RWPE2 (cell line): ENCODE results near the gene ADAMTS17.
A peak's percentile ranks its signal among the peaks of the same experiment; 100 is the strongest.

ENCODE experiments used
- ATAC-seq: fragments of 200-7000 bp; cut with Tn5 transposase; 3 replicates; pipeline ENCODE4 v1.9.1; 2021; ENCODE audit warnings: low read depth
- DNase-seq: peaks from one replicate; pipeline ENCODE4 v3.0.0-alpha.2; 2020; ENCODE audit warnings: low spot score
- H3K27ac ChIP-seq: fragments of 450-650 bp; 2 replicates; pipeline ENCODE4 v1.5.1; 2017; ENCODE audit warnings: mild to moderate bottlenecking; ENCODE audit not compliant: poor library complexity, severe bottlenecking
- H3K27me3 ChIP-seq: fragments of 250-450 bp; sonication (Bioruptor Pico); 2 replicates; pipeline ENCODE4 v1.5.1; 2021; ENCODE audit warnings: mild to moderate bottlenecking, moderate library complexity; ENCODE audit not compliant: insufficient read depth, poor library complexity, severe bottlenecking
- H3K36me3 ChIP-seq: fragments of 250-450 bp; sonication (Bioruptor Pico); 2 replicates; pipeline ENCODE4 v1.5.1; 2020; ENCODE audit warnings: low read depth, mild to moderate bottlenecking, moderate library complexity
- H3K4me1 ChIP-seq: fragments of 250-450 bp; sonication (Bioruptor Pico); 2 replicates; pipeline ENCODE4 v1.5.1; 2021; ENCODE audit warnings: mild to moderate bottlenecking, moderate library complexity; ENCODE audit not compliant: insufficient read depth, poor library complexity, severe bottlenecking
- H3K4me3 ChIP-seq: fragments of 250-450 bp; sonication (Bioruptor Pico); 2 replicates; pipeline ENCODE4 v1.5.1; 2021; ENCODE audit warnings: mild to moderate bottlenecking, moderate library complexity; ENCODE audit not compliant: severe bottlenecking
- H3K9me3 ChIP-seq: fragments of 250-450 bp; sonication (Bioruptor Pico); 2 replicates; pipeline ENCODE4 v1.5.1; 2021; ENCODE audit warnings: mild to moderate bottlenecking, moderate library complexity; ENCODE audit not compliant: severe bottlenecking
- CTCF ChIP-seq: fragments of 450-650 bp; IDR thresholded peaks from one replicate; pipeline ENCODE4 v1.5.1; 2017; ENCODE audit warnings: mild to moderate bottlenecking, moderate library complexity; ENCODE audit not compliant: poor library complexity, severe bottlenecking

ADAMTS17 gene

DNA sequence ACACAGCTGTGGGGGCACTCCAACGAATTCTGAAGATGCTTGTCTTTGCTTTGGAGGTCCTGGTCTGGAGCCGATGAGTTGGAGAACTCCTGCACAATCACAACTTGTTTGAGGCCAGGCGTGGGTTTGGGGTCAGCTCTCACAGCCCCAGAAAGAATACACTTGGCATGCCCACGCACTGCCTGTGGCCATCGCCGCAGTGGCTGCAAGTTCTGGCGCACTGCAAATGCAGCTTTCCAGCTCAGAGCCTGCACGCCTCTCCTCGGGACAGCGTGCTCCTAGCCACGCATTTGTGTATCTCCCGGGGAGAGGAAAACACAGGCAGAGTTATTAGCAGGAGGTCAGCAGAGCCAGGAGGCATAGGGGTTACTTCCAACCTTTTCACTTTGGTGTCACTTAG lies 282.7 kb downstream of the ADAMTS17 start:
- no peak overlapping the region for H3K4me3 ChIP-seq
- no peak for DNase-seq
- no peak for TF ChIP-seq CTCF
- H3K27me3 ChIP-seq: no peaks in the 10 kb centered on the region
- no peak for ATAC-seq
- no peak overlapping the region for H3K27ac ChIP-seq
- H3K4me1 ChIP-seq: peaks cover 19% of the 10 kb centered on the region
- no peaks in the 10 kb centered on the region for H3K36me3 ChIP-seq
- peaks cover 3% of the 10 kb centered on the region for H3K9me3 ChIP-seq

- H3K4me3 ChIP-seq: no peak overlapping the region
- peaks cover 3% of the 10 kb centered on the region for H3K9me3 ChIP-seq
- TF ChIP-seq CTCF: no peak
- H3K27ac ChIP-seq: no peak overlapping the region
- peaks cover 19% of the 10 kb centered on the region for H3K4me1 ChIP-seq
- H3K27me3 ChIP-seq: no peaks in the 10 kb centered on the region
- no peaks in the 10 kb centered on the region for H3K36me3 ChIP-seq
- ATAC-seq (no peak), DNase-seq (no peak)
Observed at GRCh38 chr15:100058458-100058857, 283.3 kb downstream of the ADAMTS17 start.

- DNase-seq (peak; percentile 58), ATAC-seq (no peak)
- TF ChIP-seq CTCF: no peak
- H3K9me3 ChIP-seq: no peaks in the 10 kb centered on the region
- H3K4me3 ChIP-seq: no peak overlapping the region
- no peak overlapping the region for H3K27ac ChIP-seq
- H3K27me3 ChIP-seq: no peaks in the 10 kb centered on the region
- peaks cover 19% of the 10 kb centered on the region for H3K4me1 ChIP-seq
- H3K36me3 ChIP-seq: no peaks in the 10 kb centered on the region
Observed at GRCh38 chr15:100057281-100057680, 284.5 kb downstream of the ADAMTS17 start.

GRCh38 chr15:100056411-100057072 lies 285.2 kb downstream of the ADAMTS17 start:
- DNase-seq (peak; percentile 52), ATAC-seq (no peak)
- H3K9me3 ChIP-seq: no peaks in the 10 kb centered on the region

More at GRCh38 chr15:100056411-100057072, 285.2 kb downstream of the ADAMTS17 start:
- Histone ChIP-seq H3K27ac (no peak overlapping the region), H3K36me3 (no peaks in the 10 kb centered on the region), H3K27me3 (no peaks in the 10 kb centered on the region), H3K4me3 (no peak overlapping the region), H3K4me1 (peaks cover 19% of the 10 kb centered on the region)
- TF ChIP-seq CTCF: no peak
